H1 (cell line): ENCODE results near the gene TFE3. TPM values are rescaled to one million over a fixed set of nuclear protein-coding genes. Genes with fewer than 3 reads are reported as not detected.

Experiments
- PHF8 ChIP-seq: fragments of 200-600 bp; sonication (generic); conservative IDR thresholded peaks from 2 replicates; pipeline ENCODE4 v1.7.1; 2012; ENCODE audit warnings: low read depth, mild to moderate bottlenecking, inconsistent platforms, low read length, moderate library complexity
- SUZ12 ChIP-seq: fragments of 200-600 bp; sonication (generic); IDR thresholded peaks from 2 replicates; pipeline ENCODE4 v1.6.1; 2012; ENCODE audit warnings: mild to moderate bottlenecking, inconsistent platforms, low read length, moderate library complexity, mixed read lengths
- polyA plus RNA-seq, 7 experiments: library from polyadenylated mRNA; depleted of rRNA in 3 of 7; stranded (reverse) in 5 of 7; unstranded in 2 of 7; fragments of >200 nt in 5 of 7; fragments of 200-250 nt in 2 of 7; gene quantifications; 1 replicate in 5 of 7; 2 replicates in 1 of 7; 4 replicates in 1 of 7; pipeline versions ENCODE4 v1.2.1 to v1.2.3, GENCODE V29; 2011 to 2013; ENCODE audit warnings: missing spikeins in 2 of 7, mixed read lengths in 2 of 7
- total RNA-seq: library from RNA; stranded (reverse); fragmentation: NEBNext Ultra II Directional; extraction: Animal tissue kit (Norgen Biotek cat#: 25700); gene quantifications from 2 replicates; pipeline ENCODE4 v1.2.1, GENCODE V29; 2021

Gene TFE3
- total and polyA plus RNA-seq, 2 of the 8 experiments (the other 6 are each of a cell fraction or from before 2014, with no cell fraction given), result 33.7 to 52.9 TPM

DNA sequence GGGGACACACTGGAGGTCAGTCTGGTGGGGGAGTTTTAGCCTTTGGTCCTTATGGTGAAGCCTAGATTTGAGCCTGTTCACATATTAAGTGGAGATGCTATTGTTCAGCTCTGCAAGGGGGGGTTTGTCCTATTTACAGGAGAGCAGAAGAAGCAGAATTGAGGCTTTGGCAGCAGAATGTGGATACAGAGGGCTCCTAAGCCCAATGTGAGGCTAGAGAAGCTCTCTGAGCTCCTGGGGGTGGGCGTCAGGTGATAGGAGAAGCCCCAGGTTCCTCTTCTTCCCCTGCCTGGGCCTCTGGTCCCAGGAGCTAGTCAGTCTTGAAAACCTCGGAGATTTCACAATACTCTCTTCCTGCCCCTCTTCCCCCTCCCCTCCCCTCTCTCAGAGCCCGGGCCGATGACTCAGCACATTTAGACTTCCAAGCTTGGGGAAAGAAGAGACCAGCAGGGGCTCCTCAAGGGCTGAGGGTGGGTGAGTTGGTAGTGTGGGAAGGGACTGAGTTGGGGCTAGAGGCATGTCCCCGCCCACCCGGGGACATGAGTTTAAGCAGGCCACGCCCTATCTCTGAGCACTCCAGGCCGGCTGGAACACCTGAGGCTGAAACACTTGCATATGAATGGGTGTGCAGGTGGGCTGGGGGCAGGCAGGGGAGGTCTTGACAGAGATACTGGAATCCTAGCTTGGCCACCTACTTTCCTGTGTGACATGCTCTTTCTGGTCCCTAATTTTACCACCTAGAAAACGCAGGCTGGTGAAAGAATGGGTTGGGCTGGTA, 3.4 kb downstream of the TFE3 start (continued):
- no peak for TF ChIP-seq PHF8
- no peak for TF ChIP-seq SUZ12
